DMS114 treated with DMSO at 0.1 percent for 48 hours (cell line): ENCODE measurements around the gene NELL1.
A peak's percentile ranks its signal among the peaks of the same experiment; 100 is the strongest.

Experiments used
- DNase-seq: peaks from one replicate; lab custom pipeline; 2025; ENCODE audit not compliant: unreplicated experiment; lab: John Stamatoyannopoulos, UW

Gene NELL1

GRCh38 chr11:20668844-20669819 is at the start of gene NELL1:
Gene NELL1, plus strand, starts transcription at chr11:20669586.
- no peak for DNase-seq

GRCh38 chr11:20620988-20621387 is 48.4 kb upstream of the NELL1 start:
- DNase-seq = no peak

GRCh38 chr11:20621679-20622078 is 47.7 kb upstream of the NELL1 start:
- no peak for DNase-seq

- no peak for DNase-seq
Measured at GRCh38 chr11:20623252-20623651, 46.1 kb upstream of the NELL1 start.

- no peak for DNase-seq
Measured at GRCh38 chr11:20626279-20626678, 43.1 kb upstream of the NELL1 start.

GRCh38 chr11:20627026-20627425 is 42.4 kb upstream of the NELL1 start:
- DNase-seq = no peak

- DNase-seq = no peak
Measured at GRCh38 chr11:20627701-20628100, 41.7 kb upstream of the NELL1 start.

GRCh38 chr11:20631519-20632168 is 37.7 kb upstream of the NELL1 start:
- no peak for DNase-seq

- no peak for DNase-seq
Measured at GRCh38 chr11:20632169-20632532, 37.2 kb upstream of the NELL1 start.

GRCh38 chr11:20634044-20634443 is 35.3 kb upstream of the NELL1 start:
- no peak for DNase-seq

GRCh38 chr11:20634781-20635180 is 34.6 kb upstream of the NELL1 start:
- no peak for DNase-seq

- no peak for DNase-seq
Measured at GRCh38 chr11:20638074-20638473, 31.3 kb upstream of the NELL1 start.

GRCh38 chr11:20639688-20640087 is 29.7 kb upstream of the NELL1 start:
- DNase-seq = no peak

GRCh38 chr11:20640401-20640800 is 29.0 kb upstream of the NELL1 start:
- no peak for DNase-seq

- DNase-seq = no peak
Measured at GRCh38 chr11:20644360-20644759, 25.0 kb upstream of the NELL1 start.

- DNase-seq = peak; percentile 8
Measured at GRCh38 chr11:20647976-20648565, 21.3 kb upstream of the NELL1 start.

- no peak for DNase-seq
Measured at GRCh38 chr11:20652150-20652806, 17.1 kb upstream of the NELL1 start.

GRCh38 chr11:20654038-20654437 is 15.3 kb upstream of the NELL1 start:
- no peak for DNase-seq

- DNase-seq = no peak
Measured at GRCh38 chr11:20656901-20657300, 12.5 kb upstream of the NELL1 start.

GRCh38 chr11:20658135-20658534 is 11.3 kb upstream of the NELL1 start:
- DNase-seq = no peak

GRCh38 chr11:20661445-20661844 is 7.9 kb upstream of the NELL1 start:
- DNase-seq = no peak
